OCI-LY3 (cell line): ENCODE data around the gene GLRX.

ENCODE experiments used
- H2AFZ ChIP-seq: fragments of 200-600, 300-600 bp; shearing (Covaris generic); 2 replicates; pipeline ENCODE4 v1.6.0; 2014; ENCODE audit warnings: antibody characterized with exemption, low read depth, low read length
- H3K27ac ChIP-seq: fragments of 200-600, 300-600 bp; sonication (generic); 2 replicates; pipeline ENCODE4 v1.5.1; 2014; ENCODE audit warnings: mild to moderate bottlenecking, low read length, moderate library complexity, mixed read lengths
- H3K27me3 ChIP-seq: fragments of 200-600, 300-600 bp; sonication (generic); 2 replicates; pipeline ENCODE4 v1.6.1; 2014; ENCODE audit warnings: low read depth, low read length, mixed read lengths
- H3K36me3 ChIP-seq: fragments of 200-600, 300-600 bp; sonication (generic); replicated peaks from 2 replicates; pipeline ENCODE3; 2014; ENCODE audit warnings: low read depth, low read length, mixed read lengths
- H3K4me1 ChIP-seq: fragments of 300-600, 200-600 bp; sonication (generic); 2 replicates; pipeline ENCODE4 v1.6.1; 2014; ENCODE audit warnings: low read length, mixed read lengths
- H3K4me2 ChIP-seq: fragments of 200-600, 300-600 bp; sonication (generic); 2 replicates; pipeline ENCODE4 v1.6.1; 2014; ENCODE audit warnings: low read length, mixed read lengths
- H3K4me3 ChIP-seq: fragments of 300-600, 200-600 bp; sonication (generic); 2 replicates; pipeline ENCODE4 v1.5.1; 2014; ENCODE audit warnings: antibody characterized with exemption, mild to moderate bottlenecking, low read length, moderate library complexity
- H3K79me2 ChIP-seq: fragments of 300-600, 200-600 bp; shearing (Covaris generic); 2 replicates; pipeline ENCODE4 v1.6.1; 2014; ENCODE audit warnings: mild to moderate bottlenecking, low read length, mixed read lengths
- H3K9ac ChIP-seq: fragments of 300-600, 200-600 bp; shearing (Covaris generic); 2 replicates; pipeline ENCODE4 v1.6.0; 2014; ENCODE audit warnings: mild to moderate bottlenecking, low read length, moderate library complexity
- H3K9me3 ChIP-seq: fragments of 200-600, 300-600 bp; shearing (Covaris generic); 2 replicates; pipeline ENCODE4 v1.6.1; 2014; ENCODE audit warnings: low read length, mixed read lengths; ENCODE audit not compliant: insufficient read depth
- H4K20me1 ChIP-seq: fragments of 200-600, 300-600 bp; sonication (generic); 2 replicates; pipeline ENCODE4 v1.6.1; 2016; ENCODE audit warnings: low read length, mixed read lengths; ENCODE audit not compliant: insufficient read depth
- EZH2phosphoT487 ChIP-seq: fragments of 200-600 bp; shearing (Covaris generic); IDR thresholded peaks from 2 replicates; pipeline ENCODE4 v1.6.1; 2018; ENCODE audit warnings: antibody characterized with exemption, mixed run types, low read depth
- TF ChIP-seq, protein P1 (sequence below): fragments of 200-600, 300-600 bp; sonication (generic); IDR thresholded peaks from 2 replicates; pipeline ENCODE4 v1.5.1; 2014; ENCODE audit warnings: antibody characterized with exemption, low read length, low read depth

The GLRX gene

DNA sequence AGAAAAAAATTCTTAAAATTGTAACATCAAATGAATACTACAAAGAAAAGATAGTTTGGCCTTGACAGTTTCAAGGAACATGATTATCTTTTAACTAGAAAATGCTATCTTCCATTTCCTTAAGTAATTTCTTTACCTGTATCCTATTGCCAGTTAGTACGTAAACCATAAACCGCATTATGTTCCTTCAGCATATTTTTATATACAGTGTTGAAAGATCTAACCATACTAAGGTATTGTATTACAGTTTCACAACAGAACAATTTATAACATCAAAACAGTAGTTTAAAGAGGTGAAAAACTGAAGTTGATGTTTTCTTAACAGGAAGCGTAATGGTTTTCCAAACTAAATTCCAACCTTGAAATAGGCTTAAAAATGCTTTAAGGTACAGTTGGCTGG lies 45.1 kb downstream of the GLRX start:
- H3K79me2 ChIP-seq, result no peaks in the 10 kb centered on the region
- no peak overlapping the region for H3K9ac ChIP-seq
- H3K4me1 ChIP-seq, result peaks cover 9% of the 10 kb centered on the region; the same call in 1 of the 2 replicates
- H3K36me3 ChIP-seq, result no peaks in the 10 kb centered on the region
- TF ChIP-seq EZH2phosphoT487, result no peak
- TF ChIP-seq, protein P1, sequence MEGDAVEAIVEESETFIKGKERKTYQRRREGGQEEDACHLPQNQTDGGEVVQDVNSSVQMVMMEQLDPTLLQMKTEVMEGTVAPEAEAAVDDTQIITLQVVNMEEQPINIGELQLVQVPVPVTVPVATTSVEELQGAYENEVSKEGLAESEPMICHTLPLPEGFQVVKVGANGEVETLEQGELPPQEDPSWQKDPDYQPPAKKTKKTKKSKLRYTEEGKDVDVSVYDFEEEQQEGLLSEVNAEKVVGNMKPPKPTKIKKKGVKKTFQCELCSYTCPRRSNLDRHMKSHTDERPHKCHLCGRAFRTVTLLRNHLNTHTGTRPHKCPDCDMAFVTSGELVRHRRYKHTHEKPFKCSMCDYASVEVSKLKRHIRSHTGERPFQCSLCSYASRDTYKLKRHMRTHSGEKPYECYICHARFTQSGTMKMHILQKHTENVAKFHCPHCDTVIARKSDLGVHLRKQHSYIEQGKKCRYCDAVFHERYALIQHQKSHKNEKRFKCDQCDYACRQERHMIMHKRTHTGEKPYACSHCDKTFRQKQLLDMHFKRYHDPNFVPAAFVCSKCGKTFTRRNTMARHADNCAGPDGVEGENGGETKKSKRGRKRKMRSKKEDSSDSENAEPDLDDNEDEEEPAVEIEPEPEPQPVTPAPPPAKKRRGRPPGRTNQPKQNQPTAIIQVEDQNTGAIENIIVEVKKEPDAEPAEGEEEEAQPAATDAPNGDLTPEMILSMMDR, result no peak
- no peaks in the 10 kb centered on the region for H4K20me1 ChIP-seq
- no peak overlapping the region for H3K27ac ChIP-seq
- H3K4me2 ChIP-seq, result no peak overlapping the region
- no peaks in the 10 kb centered on the region for H3K27me3 ChIP-seq
- H2AFZ ChIP-seq, result no peak overlapping the region
- no peak overlapping the region for H3K4me3 ChIP-seq
- no peaks in the 10 kb centered on the region for H3K9me3 ChIP-seq

DNA sequence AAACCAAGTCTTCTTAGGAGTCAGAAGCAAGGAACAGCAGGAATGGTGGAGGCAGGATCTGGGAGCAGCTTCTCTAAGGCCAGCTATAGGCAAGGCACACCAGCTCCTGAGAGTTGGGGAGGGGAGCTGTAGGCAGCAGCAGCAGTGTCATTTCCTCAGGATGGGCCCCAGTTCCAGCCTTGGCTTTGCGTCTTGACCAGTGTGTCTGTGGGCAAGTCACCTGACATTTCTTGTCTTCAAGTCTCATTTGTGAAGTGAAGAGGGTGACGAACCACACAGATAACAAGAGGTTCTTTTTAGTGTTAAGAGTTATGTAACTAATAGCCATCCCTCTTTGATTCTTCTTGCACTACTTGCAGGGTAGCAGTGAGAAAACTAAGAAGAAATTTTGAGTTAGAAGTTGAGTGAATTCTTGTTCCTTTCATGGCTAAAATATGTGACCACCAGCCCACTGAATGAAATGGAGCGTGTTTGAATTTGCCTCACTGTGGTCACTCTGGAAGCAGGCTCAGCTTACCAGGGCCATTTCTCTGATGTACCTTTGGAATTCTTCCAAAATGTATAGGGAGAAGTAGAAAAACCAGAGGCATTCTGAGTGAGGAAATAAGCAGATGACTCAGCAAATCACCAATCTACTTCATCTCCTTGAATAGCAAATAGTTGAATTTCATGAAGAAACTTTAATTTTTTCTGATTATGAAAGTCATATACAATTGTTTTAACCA lies 49.0 kb downstream of the GLRX start:
- H3K9me3 ChIP-seq, result no peaks in the 10 kb centered on the region
- TF ChIP-seq, protein P1, result no peak
- H3K9ac ChIP-seq, result no peak overlapping the region
- H3K27me3 ChIP-seq, result no peaks in the 10 kb centered on the region
- no peaks in the 10 kb centered on the region for H4K20me1 ChIP-seq
- H3K79me2 ChIP-seq, result no peaks in the 10 kb centered on the region
- H3K4me2 ChIP-seq, result no peak overlapping the region
- H3K4me3 ChIP-seq, result no peak overlapping the region
- no peaks in the 10 kb centered on the region for H3K36me3 ChIP-seq
- H2AFZ ChIP-seq, result no peak overlapping the region
- H3K4me1 ChIP-seq, result no peaks in the 10 kb centered on the region
- no peak overlapping the region for H3K27ac ChIP-seq

DNA sequence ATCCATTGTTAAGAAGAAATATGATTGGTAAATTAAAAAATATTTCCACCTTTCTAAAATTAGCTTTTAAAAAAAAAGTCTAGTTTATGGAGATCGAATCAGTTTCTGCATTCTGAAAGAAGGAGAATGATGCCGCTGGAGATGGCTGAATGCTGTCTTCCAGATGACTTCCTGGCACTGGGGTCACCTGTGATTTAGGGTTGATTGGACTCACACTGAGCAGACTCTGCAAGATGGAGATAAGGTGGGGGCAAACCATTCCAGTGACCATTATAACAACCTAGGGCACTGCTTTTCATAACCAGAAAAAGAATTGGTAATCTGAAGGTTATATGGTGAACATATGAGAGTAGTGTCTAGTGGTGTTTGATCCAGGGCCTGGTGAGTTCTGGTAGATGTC lies 50.6 kb downstream of the GLRX start:
- H3K4me2 ChIP-seq, result no peak overlapping the region
- H3K36me3 ChIP-seq, result no peaks in the 10 kb centered on the region
- H3K79me2 ChIP-seq, result no peaks in the 10 kb centered on the region
- no peak overlapping the region for H3K4me3 ChIP-seq
- no peak overlapping the region for H3K27ac ChIP-seq
- H3K9ac ChIP-seq, result no peak overlapping the region
- no peaks in the 10 kb centered on the region for H4K20me1 ChIP-seq
- no peaks in the 10 kb centered on the region for H3K9me3 ChIP-seq
- no peaks in the 10 kb centered on the region for H3K27me3 ChIP-seq
- H2AFZ ChIP-seq, result no peak overlapping the region
- TF ChIP-seq, protein P1, result no peak
- TF ChIP-seq EZH2phosphoT487, result no peak
- H3K4me1 ChIP-seq, result no peaks in the 10 kb centered on the region

DNA sequence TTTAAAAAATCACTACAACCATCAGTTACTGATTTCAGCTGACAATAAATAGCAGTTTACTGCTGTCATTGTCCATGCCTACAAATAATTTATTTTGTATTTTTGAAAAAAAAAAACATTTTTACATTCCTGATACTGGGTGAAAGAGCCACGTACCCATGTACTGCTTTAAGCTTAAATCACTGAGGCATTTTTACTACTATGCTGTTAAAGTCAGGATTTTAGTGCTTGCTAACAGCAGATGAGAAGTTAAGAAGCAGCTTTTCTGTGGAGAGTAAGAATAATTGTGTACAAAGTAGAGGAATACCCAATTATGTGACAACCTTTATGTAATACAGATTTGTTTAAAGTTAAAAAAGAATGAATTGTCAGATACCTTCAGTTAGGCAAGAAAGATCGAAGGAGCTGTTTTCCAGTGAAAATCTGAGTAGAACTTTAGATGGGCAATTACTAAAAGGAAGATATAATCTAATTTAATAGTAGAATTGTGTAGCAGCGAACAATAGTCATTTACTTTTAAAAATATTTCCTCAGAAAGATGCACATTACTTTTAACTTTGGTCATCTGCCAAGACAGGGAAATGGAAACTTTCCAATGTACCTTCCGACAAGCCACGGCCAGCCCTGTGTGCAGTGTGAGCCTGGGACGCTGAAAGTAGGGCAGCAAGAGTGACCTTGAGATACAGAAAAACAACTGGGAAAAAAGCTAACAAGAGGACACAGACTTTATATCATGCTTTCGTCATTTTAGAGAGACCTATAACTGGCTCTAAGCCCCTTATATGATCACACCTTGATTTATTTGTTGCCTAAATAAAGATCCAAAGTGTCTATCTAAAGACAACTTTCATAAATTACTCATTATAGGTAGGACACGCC lies 51.5 kb downstream of the GLRX start:
- H3K79me2 ChIP-seq, result no peaks in the 10 kb centered on the region
- no peaks in the 10 kb centered on the region for H3K27me3 ChIP-seq
- no peak overlapping the region for H3K4me3 ChIP-seq
- no peaks in the 10 kb centered on the region for H3K4me1 ChIP-seq
- H3K4me2 ChIP-seq, result no peak overlapping the region
- H3K9me3 ChIP-seq, result no peaks in the 10 kb centered on the region
- H3K36me3 ChIP-seq, result no peaks in the 10 kb centered on the region
- H3K27ac ChIP-seq, result no peak overlapping the region
- H4K20me1 ChIP-seq, result no peaks in the 10 kb centered on the region
- no peak overlapping the region for H2AFZ ChIP-seq
- H3K9ac ChIP-seq, result no peak overlapping the region
- TF ChIP-seq, protein P1, result no peak
- no peak for TF ChIP-seq EZH2phosphoT487
